ENCODE measurements around the gene ETS2.
"Not testable (repeated sequence)": the region's sequence is repeated elsewhere in the genome, so short reads cannot be mapped to it uniquely, and the experiment has no call there.

The ETS2 gene

DNA sequence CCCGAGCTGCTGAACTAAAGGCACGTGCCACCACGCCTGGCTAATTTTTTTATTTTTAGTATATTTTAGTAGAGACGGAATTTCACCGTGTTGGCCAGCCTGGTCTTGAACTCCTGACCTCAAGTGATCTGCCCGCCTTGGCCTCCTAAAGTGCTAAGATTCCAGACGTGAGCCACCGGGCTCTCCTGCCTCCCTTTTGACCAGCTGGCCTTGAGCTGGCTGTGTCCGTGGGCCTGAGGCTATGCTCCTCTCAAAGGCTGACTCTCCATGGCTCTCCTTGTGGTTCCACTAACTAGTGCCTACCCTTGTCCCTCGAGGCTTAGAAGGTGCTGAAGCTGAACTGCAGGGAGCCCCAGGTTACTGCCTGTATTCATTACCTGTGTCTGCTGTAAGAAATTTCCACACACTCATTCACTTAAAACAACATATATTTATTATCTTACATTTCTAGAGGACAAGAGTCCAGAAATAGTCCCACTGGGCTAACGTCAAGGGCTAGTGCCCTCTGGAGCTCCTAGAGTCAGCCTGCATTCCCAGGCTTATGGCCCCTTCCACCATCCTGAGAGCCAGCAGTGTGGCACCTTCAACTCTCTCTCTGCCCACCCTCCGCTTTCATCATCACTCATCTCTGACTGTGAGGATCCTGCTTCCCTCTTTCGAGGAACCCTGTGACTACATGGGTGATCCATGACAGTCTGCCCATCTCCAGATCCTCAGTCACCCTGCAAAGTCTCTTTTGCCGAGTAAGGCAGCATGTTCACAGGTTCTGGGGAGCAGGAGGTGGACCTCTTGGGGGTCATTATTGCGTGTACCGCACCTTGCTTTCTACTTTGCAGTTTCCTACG lies 34.9 kb downstream of the ETS2 start:
- DNase-seq: no peak

DNA sequence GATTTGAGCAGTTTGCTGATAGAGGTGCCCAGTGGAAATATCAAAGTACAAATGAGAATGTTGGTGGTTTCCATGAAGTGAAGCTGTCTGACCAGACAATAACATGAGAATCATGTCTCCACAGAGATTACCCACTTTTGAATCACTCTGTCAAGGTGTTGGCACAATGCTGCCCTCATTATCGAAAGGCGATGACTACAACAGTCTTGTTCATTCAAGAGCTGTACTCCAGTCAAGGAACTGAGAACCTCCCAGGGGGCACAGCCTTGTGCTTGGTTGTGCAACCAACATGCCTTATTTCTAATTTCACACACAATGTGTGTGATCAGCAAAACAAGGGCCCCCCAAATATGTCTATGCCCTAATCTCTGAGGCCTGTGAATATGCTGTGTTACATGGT lies 35.7 kb downstream of the ETS2 start:
- no peak for DNase-seq

DNA sequence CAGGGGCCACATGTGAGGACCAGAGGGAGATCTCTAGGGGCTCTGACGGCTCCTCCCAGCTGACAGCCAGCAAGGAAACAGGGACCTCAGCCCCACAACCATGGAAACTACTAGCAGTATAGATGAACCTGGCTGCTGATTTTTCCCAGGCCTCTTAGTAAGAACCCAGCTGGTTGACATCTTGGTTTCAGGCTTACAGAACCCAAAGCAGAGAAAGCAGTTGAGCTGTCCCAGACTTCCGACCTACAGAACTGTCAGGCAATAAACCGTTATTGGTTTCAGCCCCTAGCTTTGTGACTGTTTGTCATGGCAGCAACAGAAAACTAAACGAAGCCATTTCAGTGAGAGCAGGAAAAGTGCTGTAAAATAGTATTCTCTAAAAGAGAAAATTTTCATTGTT lies 36.4 kb downstream of the ETS2 start:
- DNase-seq: no peak

- DNase-seq: no peak
Observed at GRCh38 chr21:38843379-38843778, 37.6 kb downstream of the ETS2 start.

- DNase-seq: no peak
Observed at GRCh38 chr21:38843806-38844503, 38.2 kb downstream of the ETS2 start.

DNA sequence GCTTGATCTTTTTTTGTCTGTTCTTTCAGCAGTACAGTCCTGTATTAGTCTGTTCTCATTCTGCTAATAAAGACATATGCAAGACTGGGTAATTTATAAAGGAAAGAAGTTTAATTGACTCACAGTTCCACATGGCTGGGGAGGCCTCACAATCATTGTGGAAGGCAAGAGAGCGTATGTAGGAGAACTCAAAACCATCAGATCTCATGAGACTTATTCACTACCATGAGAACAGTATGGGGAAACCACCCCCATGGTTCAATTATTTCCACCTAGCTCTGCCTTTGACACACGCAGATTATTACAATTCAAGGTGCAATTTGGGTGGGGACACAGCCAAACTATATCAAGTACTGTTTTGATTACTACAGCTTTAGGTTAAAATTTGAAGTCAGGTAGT lies 39.6 kb downstream of the ETS2 start:
- not testable (repeated sequence) for DNase-seq

- DNase-seq: no peak
Observed at GRCh38 chr21:38847556-38847955, 41.8 kb downstream of the ETS2 start.

- DNase-seq: peak; percentile 71
Observed at GRCh38 chr21:38848187-38848609, 42.5 kb downstream of the ETS2 start.

- DNase-seq: no peak
Observed at GRCh38 chr21:38849776-38850175, 44.0 kb downstream of the ETS2 start.

DNA sequence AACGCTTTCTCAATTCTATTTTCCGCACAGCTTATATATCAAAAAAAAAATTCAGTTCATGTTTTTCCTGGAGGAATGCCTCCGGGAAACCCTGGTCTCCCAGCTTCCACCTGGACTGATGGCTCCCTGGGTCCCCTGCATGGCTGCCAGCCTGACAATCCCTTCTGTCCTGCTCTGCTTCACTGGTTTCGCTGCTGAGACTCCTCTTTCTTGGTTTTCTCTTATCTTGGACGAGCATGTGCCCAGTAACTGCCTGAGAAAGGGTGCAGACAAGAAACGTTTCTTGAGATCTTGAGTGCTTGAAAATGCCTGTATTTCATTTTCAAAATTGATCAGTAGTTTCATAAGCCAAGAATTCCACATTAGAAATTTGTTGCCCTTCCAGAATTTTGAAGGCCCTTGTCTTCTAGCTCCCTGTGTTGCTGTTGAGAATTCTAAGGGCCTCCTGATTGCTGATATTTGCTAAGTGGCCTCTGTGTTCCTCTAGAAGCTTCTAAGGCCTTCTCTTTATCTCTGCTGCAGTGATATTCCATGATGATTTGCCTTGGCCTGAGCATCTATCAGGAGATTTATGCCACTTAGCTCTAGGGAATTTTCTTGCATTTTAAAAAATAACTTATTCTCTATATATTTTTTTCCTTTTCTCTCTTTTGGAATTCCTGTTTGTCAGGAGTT lies 44.7 kb downstream of the ETS2 start:
- no peak for DNase-seq

- no peak for DNase-seq
Observed at GRCh38 chr21:38851101-38851500, 45.4 kb downstream of the ETS2 start.

- DNase-seq: no peak
Observed at GRCh38 chr21:38852278-38852677, 46.5 kb downstream of the ETS2 start.

DNA sequence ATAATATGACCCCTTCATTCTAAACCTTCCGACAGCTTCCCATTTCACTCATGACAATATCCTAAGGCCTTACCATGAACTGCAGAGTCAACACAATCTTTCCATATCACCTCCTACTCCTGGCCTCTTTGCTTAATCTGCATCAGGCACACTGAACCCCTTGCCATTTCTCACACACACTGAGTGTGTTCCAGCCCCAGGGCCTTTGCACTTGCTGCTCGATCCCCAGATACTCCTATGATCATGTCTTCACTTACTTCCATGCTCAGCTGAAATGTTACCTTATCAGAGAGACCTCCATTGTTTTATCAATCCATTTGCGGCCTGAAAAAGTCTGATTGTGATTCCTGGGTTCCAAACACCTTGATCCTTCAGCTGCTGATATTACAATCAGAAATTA lies 47.0 kb downstream of the ETS2 start:
- no peak for DNase-seq

DNA sequence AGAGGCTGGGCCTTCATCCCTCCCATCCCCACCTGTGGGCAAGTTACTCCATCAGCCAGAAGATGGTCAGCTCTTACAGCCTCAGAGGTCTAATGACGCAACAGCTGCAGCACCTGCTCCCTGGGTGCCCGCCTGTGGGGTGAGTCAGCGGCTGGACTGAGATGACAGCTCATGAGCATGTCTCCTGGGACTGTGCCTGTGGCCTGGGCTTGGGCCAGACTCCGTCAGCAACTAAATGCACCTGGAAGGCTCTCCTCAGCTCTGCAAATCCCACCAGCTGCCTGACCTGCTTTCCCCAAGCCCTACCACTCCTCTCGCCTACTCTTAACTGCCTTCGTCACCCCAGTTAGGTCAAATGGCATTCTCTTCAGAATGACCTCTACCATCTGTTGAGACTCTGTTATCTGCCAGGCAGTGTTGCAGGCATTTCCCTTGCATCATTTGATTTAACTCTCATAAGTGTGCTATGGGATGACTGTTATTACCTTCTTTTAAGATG lies 47.7 kb downstream of the ETS2 start:
- no peak for DNase-seq

- DNase-seq: no peak
Observed at GRCh38 chr21:38857152-38857825, 51.6 kb downstream of the ETS2 start.

- no peak for DNase-seq
Observed at GRCh38 chr21:38858026-38858811, 52.5 kb downstream of the ETS2 start.

- no peak for DNase-seq
Observed at GRCh38 chr21:38858812-38859205, 53.1 kb downstream of the ETS2 start.

DNA sequence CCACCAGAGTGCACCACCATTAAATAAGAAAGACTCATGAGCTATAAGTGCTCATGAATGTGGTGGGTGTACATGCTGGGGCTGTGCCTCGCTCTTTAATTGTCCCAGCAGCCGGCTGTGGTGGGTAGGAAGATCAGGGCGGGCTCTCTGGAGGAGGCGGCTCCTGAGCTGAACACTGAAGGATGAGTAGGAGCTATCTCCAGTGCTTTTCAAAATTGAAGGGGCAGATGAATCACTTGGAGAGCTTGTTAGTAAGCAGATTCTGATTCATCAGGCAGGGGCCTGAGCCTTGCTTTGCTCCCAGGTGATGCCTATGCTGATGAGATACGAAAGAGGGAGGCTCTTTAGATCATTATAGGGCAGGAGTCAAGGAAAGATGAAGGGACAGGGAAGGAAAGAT lies 54.1 kb downstream of the ETS2 start:
- DNase-seq: no peak

GRCh38 chr21:38861056-38861455 lies 55.3 kb downstream of the ETS2 start:
- no peak for DNase-seq

GRCh38 chr21:38861989-38862683 lies 56.4 kb downstream of the ETS2 start:
- no peak for DNase-seq

DNA sequence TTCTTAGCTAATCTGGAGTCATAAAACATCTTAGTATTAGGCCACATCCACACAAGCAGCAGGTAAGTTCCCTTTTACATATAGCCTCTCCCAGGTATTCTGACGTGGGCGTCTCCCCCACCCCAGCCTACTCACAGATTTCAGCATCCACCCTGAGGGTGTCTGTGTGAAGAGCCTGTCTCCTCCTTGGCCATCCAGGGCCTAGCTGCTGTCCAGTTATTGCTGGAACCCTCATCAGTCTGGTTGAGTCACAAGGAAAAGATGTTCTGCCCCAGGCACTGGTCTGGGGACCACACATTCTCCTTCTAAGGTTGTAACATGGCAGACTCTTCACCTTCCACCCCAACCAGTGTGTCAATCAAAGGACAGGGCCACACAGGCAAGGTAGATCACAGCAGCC lies 57.6 kb downstream of the ETS2 start:
- DNase-seq: no peak
